K562 (cell line): Measurements from ENCODE around the gene JMJD1C. TPM values are rescaled to one million over a fixed set of nuclear protein-coding genes. Genes with fewer than 3 reads are reported as not detected.

Experiments
- ATAC-seq: fragments of 200-7000 bp; cut with Tn5 transposase; 3 replicates; pipeline ENCODE4 v1.9.1; 2020; ENCODE audit warnings: moderate library complexity
- BruUV-seq: library from RNA; stranded (reverse); fragments of 400-500 nt; replicated peaks from 2 replicates; lab custom pipeline; 2021; lab: Mats Ljungman, UMichigan
- CTCF ChIA-PET: fragments of 300-600 bp; formaldehyde crosslinking; extraction: SDS; loops from one replicate; lab custom pipeline; 2021; ENCODE audit warnings: low intra/inter-chr PET ratio; lab: Yijun Ruan, JAX
- POLR2A ChIA-PET: fragments of 300-600, 350-650 bp; sonication (Branson Sonifier 250); formaldehyde crosslinking; extraction: SDS; loops from one replicate; lab custom pipeline; 2021; ENCODE audit warnings: antibody characterized with exemption, inconsistent platforms; lab: Yijun Ruan, JAX
- DNase-seq, 4 experiments: peaks; one replicate each; pipeline versions ENCODE4 v3.0.0 to v3.0.0-alpha.2; 2011 to 2018; ENCODE audit warnings: low spot score in 3 of 4, mixed read lengths in 3 of 4; ENCODE audit errors: extremely low read depth in 1 of 4
- FAIRE-seq: peaks from 2 replicates; lab custom pipeline; 2011; peaks lifted over from hg19 to GRCh38; lab: Jason Lieb, UNC
- H2AFZ ChIP-seq: 2 replicates; pipeline ENCODE4 v1.6.0; 2011; ENCODE audit warnings: low read depth, low read length, control low read depth, inconsistent platforms
- H3K27ac ChIP-seq: fragments of 200-600 bp; 3 replicates; pipeline ENCODE4 v1.8.0; 2011; ENCODE audit warnings: low read depth, mild to moderate bottlenecking, control low read depth, inconsistent platforms, low read length, moderate library complexity, mixed read lengths; ENCODE audit errors: extremely low read depth
- H3K27me3 ChIP-seq, 2 experiments: fragments of 300-600 bp in 1 of 2; 2 replicates in 1 of 2; 3 replicates in 1 of 2; pipeline versions ENCODE4 v1.6.0 to v1.8.0; 2011; ENCODE audit warnings: inconsistent platforms in 2 of 2, low read length in 2 of 2, mild to moderate bottlenecking in 1 of 2, mixed read lengths in 1 of 2, moderate library complexity in 1 of 2; ENCODE audit not compliant: control insufficient read depth in 2 of 2, insufficient read depth in 2 of 2
- H3K36me3 ChIP-seq: fragments of 300-600 bp; 3 replicates; pipeline ENCODE4 v1.8.0; 2011; ENCODE audit warnings: mild to moderate bottlenecking, low read length, inconsistent platforms; ENCODE audit not compliant: control insufficient read depth, insufficient read depth
- H3K4me1 ChIP-seq, 2 experiments: fragments of 200-600 bp in 1 of 2; replicated peaks in 1 of 2; 2 replicates in 1 of 2; 3 replicates in 1 of 2; pipeline versions ENCODE4 v1.5.1 to v1.8.0; 2011; ENCODE audit warnings: inconsistent platforms in 2 of 2, low read length in 2 of 2, mild to moderate bottlenecking in 1 of 2, mixed read lengths in 1 of 2, moderate library complexity in 1 of 2; ENCODE audit not compliant: control insufficient read depth in 2 of 2, insufficient read depth in 2 of 2
- H3K4me2 ChIP-seq: 2 replicates; pipeline ENCODE4 v1.6.1; 2011; ENCODE audit warnings: low read length, control low read depth, inconsistent platforms, mixed read lengths; ENCODE audit not compliant: insufficient read depth
- H3K4me3 ChIP-seq: fragments of 200-600 bp; sonication (generic), shearing (Covaris generic); 2 replicates; pipeline ENCODE4 v1.5.1; 2016; ENCODE audit warnings: control low read depth, inconsistent platforms
- H3K79me2 ChIP-seq: fragments of 200-600 bp; 3 replicates; pipeline ENCODE4 v1.8.0; 2011; ENCODE audit warnings: low read length, inconsistent platforms; ENCODE audit not compliant: control insufficient read depth, insufficient read depth
- H3K9ac ChIP-seq, 2 experiments: 2 replicates each; pipeline versions ENCODE4 v1.6.0 to v1.6.1; 2011; ENCODE audit warnings: low read depth in 2 of 2, low read length in 2 of 2, control low read depth in 1 of 2, inconsistent platforms in 1 of 2, mild to moderate bottlenecking in 1 of 2, mixed read lengths in 1 of 2; ENCODE audit not compliant: insufficient read depth in 1 of 2
- H3K9me1 ChIP-seq: one replicate; pipeline ENCODE4 v1.6.0; 2011; ENCODE audit warnings: inconsistent platforms, mild to moderate bottlenecking, low read length, moderate library complexity; ENCODE audit not compliant: control insufficient read depth, insufficient read depth
- H3K9me3 ChIP-seq: replicated peaks from 2 replicates; pipeline ENCODE4 v1.5.1; 2011; ENCODE audit warnings: low read depth, low read length, inconsistent platforms; ENCODE audit not compliant: control insufficient read depth, insufficient read depth
- H4K20me1 ChIP-seq: replicated peaks from 2 replicates; pipeline ENCODE4 v1.6.1; 2011; ENCODE audit warnings: low read length, inconsistent platforms, mixed read lengths; ENCODE audit not compliant: control insufficient read depth, insufficient read depth
- ATF2 ChIP-seq: sonication (generic); formaldehyde crosslinking; IDR thresholded peaks from 2 replicates; pipeline ENCODE4 v1.8.1; 2022; ENCODE audit warnings: missing genetic modification reagents
- ATF7 ChIP-seq: fragments of 450-650 bp; IDR thresholded peaks from 2 replicates; pipeline ENCODE4 v1.7.1; 2014; ENCODE audit warnings: mild to moderate bottlenecking, moderate library complexity
- CEBPB ChIP-seq: fragments of 450-650 bp; IDR thresholded peaks from 2 replicates; pipeline ENCODE4 v1.6.1; 2016; ENCODE audit warnings: missing genetic modification characterization, missing compliant biosample characterization
- FUS ChIP-seq: fragments of 200-400 bp; formaldehyde crosslinking; optimal IDR thresholded peaks from 2 replicates; pipeline ENCODE3; 2017; ENCODE audit warnings: low read depth, low read length
- HNRNPL ChIP-seq: fragments of 200-400 bp; formaldehyde crosslinking; IDR thresholded peaks from 2 replicates; pipeline ENCODE4 v1.6.1; 2017; ENCODE audit warnings: low read depth, mild to moderate bottlenecking, low read length
- KDM1A ChIP-seq, 2 experiments: fragments of 450-650 bp; IDR thresholded peaks; 2 replicates each; pipeline ENCODE4 v1.6.1; 2016; ENCODE audit warnings: mild to moderate bottlenecking in 2 of 2
- PML ChIP-seq: IDR thresholded peaks from 2 replicates; pipeline ENCODE4 v1.6.1; 2012; ENCODE audit warnings: low read length, inconsistent platforms
- SRSF7 ChIP-seq: fragments of 200-400 bp; formaldehyde crosslinking; optimal IDR thresholded peaks from 2 replicates; pipeline ENCODE3; 2017; ENCODE audit warnings: mild to moderate bottlenecking, low read depth, low read length
- TFAM ChIP-seq: fragments of 250-450 bp; sonication (Bioruptor Pico); conservative IDR thresholded peaks from 2 replicates; pipeline ENCODE4 v1.5.0; 2021; ENCODE audit warnings: mild to moderate bottlenecking, moderate library complexity
- ZBTB5 ChIP-seq: fragments of 450-650 bp; IDR thresholded peaks from 2 replicates; pipeline ENCODE4 v1.6.1; 2017; ENCODE audit warnings: antibody characterized with exemption
- ZNF282 ChIP-seq: sonication (generic); formaldehyde crosslinking; IDR thresholded peaks from 2 replicates; pipeline ENCODE4 v1.8.1; 2023; ENCODE audit warnings: missing genetic modification reagents
- WGBS: fragments of 100-300 bp; shearing (Covaris generic); methylation state at CpG from one replicate; pipeline ENCODE4 v1.1.6; 2016; ENCODE audit warnings: low coverage, mixed read lengths; ENCODE audit not compliant: insufficient coverage; ENCODE audit errors: missing lambda C conversion rate; 5-methylcytosine and 5-hydroxymethylcytosine counted together
- in situ Hi-C: fragments of 300-500 bp; cut with MboI; formaldehyde crosslinking; loops from 4 replicates; pipeline ENCODE4 v1.15.0; 2018; ENCODE audit warnings: inconsistent platforms, mixed read lengths
- intact Hi-C: fragments of 100-400 bp; cut with micrococcal nuclease; formaldehyde crosslinking; loops from 2 replicates; pipeline ENCODE4 v1.14.2; 2022
- polyA plus RNA-seq, 8 experiments: library from polyadenylated mRNA; depleted of rRNA in 4 of 8; stranded (reverse) in 5 of 8; unstranded in 3 of 8; fragments of >200 nt; fragmentation: Nextera tagmentation in 2 of 8; fragmentation: Illumina TruSeq in 1 of 8; extraction: Ambion mirVana in 2 of 8; extraction: Trizol in 1 of 8; gene quantifications; 2 replicates each; pipeline versions ENCODE4 v1.2.1 to v1.2.3, GENCODE V29; 2011 to 2014; ENCODE audit warnings: inconsistent platforms in 1 of 8, missing spikeins in 1 of 8
- total RNA-seq, 7 experiments: library from RNA; depleted of rRNA in 6 of 7; stranded (reverse); fragments of >200 nt in 6 of 7; fragmentation: Illumina TruSeq in 2 of 7; extraction: Trizol in 2 of 7; gene quantifications; 2 replicates each; pipeline versions ENCODE4 v1.2.1 to v1.2.3, GENCODE V29; 2011 to 2021; ENCODE audit warnings: low replicate concordance in 1 of 7
- TF ChIP-seq, protein P1 (sequence below): sonication (generic); formaldehyde crosslinking; IDR thresholded peaks from 2 replicates; pipeline ENCODE4 v1.9.0; 2022; ENCODE audit warnings: mild to moderate bottlenecking, missing genetic modification reagents
- TF ChIP-seq, protein P2 (sequence below): sonication (generic); formaldehyde crosslinking; IDR thresholded peaks from 2 replicates; pipeline ENCODE4 v1.9.0; 2022; ENCODE audit warnings: mild to moderate bottlenecking, missing genetic modification reagents

The JMJD1C gene
- total and polyA plus RNA-seq, 9 of the 15 experiments (the other 6 are each of a cell fraction or from before 2014, with no cell fraction given) = 25.3 to 68.0 (median 47.2) TPM

GRCh38 chr10:63143987-63144386, 321.8 kb downstream of the JMJD1C start:
- POLR2A ChIA-PET = interaction anchor here (0.6 to 2.4 kb wide), 2 partner anchors 9 to 326 kb away, joined by 3 to 11 read pairs; no protein-coding TSS in a partner anchor
- Histone ChIP-seq H3K27me3 (no peaks in the 10 kb centered on the region), H3K4me3 (no peak overlapping the region), H3K27ac (no peak overlapping the region), H3K9me3 (no peaks in the 10 kb centered on the region), H2AFZ (no peak overlapping the region), H3K36me3 (peaks cover 24% of the 10 kb centered on the region), H3K4me2 (no peak overlapping the region), H4K20me1 (peaks cover 14% of the 10 kb centered on the region; the same call in 1 of the 2 replicates), H3K4me1 (no peaks in the 10 kb centered on the region), H3K9ac (no peak overlapping the region), H3K9me1 (no peaks in the 10 kb centered on the region), H3K79me2 (peaks cover 78% of the 10 kb centered on the region)
- ATAC-seq (no peak), DNase-seq (no peak), FAIRE-seq (no peak)
- in situ Hi-C loops (no loop called here), intact Hi-C loops (no loop called here)
- CTCF ChIA-PET = no interaction called here
- no TSS peak for BruUV-seq
- TF ChIP-seq CEBPB (tag) = peak; percentile 40
- TF ChIP-seq, protein P1, sequence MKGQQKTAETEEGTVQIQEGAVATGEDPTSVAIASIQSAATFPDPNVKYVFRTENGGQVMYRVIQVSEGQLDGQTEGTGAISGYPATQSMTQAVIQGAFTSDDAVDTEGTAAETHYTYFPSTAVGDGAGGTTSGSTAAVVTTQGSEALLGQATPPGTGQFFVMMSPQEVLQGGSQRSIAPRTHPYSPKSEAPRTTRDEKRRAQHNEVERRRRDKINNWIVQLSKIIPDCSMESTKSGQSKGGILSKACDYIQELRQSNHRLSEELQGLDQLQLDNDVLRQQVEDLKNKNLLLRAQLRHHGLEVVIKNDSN = no peak
- 70% methylated on average over 5 of the region's 5 CpGs for WGBS

DNA sequence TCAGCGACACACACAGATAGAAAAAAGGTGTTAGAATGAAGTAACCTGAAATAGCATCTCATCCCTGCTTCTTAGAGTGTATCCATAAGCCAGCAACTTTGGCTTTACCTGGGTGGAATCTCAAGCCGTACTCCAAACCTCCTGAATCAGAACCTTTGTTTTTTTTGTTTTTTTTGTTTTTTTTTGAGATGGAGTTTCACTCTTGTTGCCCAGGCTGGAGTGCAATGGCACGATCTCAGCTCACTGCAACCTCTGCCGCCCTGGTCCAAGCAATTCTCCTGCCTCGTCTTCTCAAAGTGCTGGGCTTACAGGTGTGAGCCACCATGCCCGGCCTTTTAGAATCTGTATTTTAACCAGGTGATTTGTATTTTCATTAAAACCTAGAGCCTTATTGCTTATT, 323.6 kb downstream of the JMJD1C start:
- H3K9me1 ChIP-seq = no peaks in the 10 kb centered on the region
- H3K27me3 ChIP-seq = no peaks in the 10 kb centered on the region
- no peak overlapping the region for H3K4me3 ChIP-seq
- ChIA-PET POLR2A (interaction anchor here (0.6 to 1.8 kb wide), 6 partner anchors 9 to 299 kb away, joined by 3 to 12 read pairs (median 3); partner anchors contain the start of gene NRBF2), CTCF (no interaction called here)
- H3K36me3 ChIP-seq = peaks cover 18% of the 10 kb centered on the region; the same call in 2 of the 3 replicates
- intact Hi-C loops = no loop called here
- H3K79me2 ChIP-seq = peaks cover 81% of the 10 kb centered on the region
- WGBS = 92% methylated on average over 6 of the region's 6 CpGs
- in situ Hi-C loops = no loop called here
- H3K4me1 ChIP-seq = no peaks in the 10 kb centered on the region; a peak in 1 of 5 replicates
- no peak overlapping the region for H3K9ac ChIP-seq
- H3K9me3 ChIP-seq = no peaks in the 10 kb centered on the region
- ATAC-seq (no peak), DNase-seq (no peak), FAIRE-seq (no peak)
- H3K27ac ChIP-seq = no peak overlapping the region
- H4K20me1 ChIP-seq = peaks cover 14% of the 10 kb centered on the region; the same call in 1 of the 2 replicates
- no TSS peak for BruUV-seq
- H2AFZ ChIP-seq = no peak overlapping the region
- H3K4me2 ChIP-seq = no peak overlapping the region
- TF ChIP-seq ZNF282 (CRISPR knock-in tag) = no peak
- no peak for TF ChIP-seq ATF2 (CRISPR knock-in tag)
- no peak for TF ChIP-seq ATF7
- no peak for TF ChIP-seq TFAM
- TF ChIP-seq HNRNPL = no peak
- TF ChIP-seq, protein P2, sequence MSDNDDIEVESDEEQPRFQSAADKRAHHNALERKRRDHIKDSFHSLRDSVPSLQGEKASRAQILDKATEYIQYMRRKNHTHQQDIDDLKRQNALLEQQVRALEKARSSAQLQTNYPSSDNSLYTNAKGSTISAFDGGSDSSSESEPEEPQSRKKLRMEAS (CRISPR knock-in tag) = no peak
- TF ChIP-seq ZBTB5 = no peak
- TF ChIP-seq SRSF7 = no peak
- no peak for TF ChIP-seq KDM1A (IDR thresholded peaks at IDR 0.05)
- TF ChIP-seq PML = no peak
- TF ChIP-seq FUS = no peak
